H1 (cell line): ENCODE measurements around the gene PROSER2. TPM values are rescaled to one million over a fixed set of nuclear protein-coding genes. Genes with fewer than 3 reads are reported as not detected.

Experiments used
- CTCF ChIA-PET: fragments of 300-600 bp; sonication (Branson Sonifier 250); formaldehyde crosslinking; loops from one replicate; lab custom pipeline; 2021; ENCODE audit not compliant: partially characterized antibody; lab: Charles Lee
- POLR2A ChIA-PET: fragments of 300-600 bp; sonication (Branson Sonifier 250); formaldehyde crosslinking; loops from one replicate; lab custom pipeline; 2021; ENCODE audit warnings: inconsistent platforms; ENCODE audit not compliant: partially characterized antibody; lab: Charles Lee
- DNase-seq, 2 experiments: peaks; one replicate each; pipeline versions ENCODE4 v3.0.0 to v3.0.0-alpha.2; 2010 to 2022; ENCODE audit warnings: low spot score in 2 of 2, low read depth in 1 of 2, mixed read lengths in 1 of 2
- FAIRE-seq: peaks from 2 replicates; lab custom pipeline; 2011; peaks lifted over from hg19 to GRCh38; lab: Jason Lieb, UNC
- H2AFZ ChIP-seq: 2 replicates; pipeline ENCODE4 v1.8.1; 2012; ENCODE audit warnings: low read length, inconsistent platforms
- H2AK5ac ChIP-seq: 2 replicates; pipeline ENCODE4 v1.6.1; 2013; ENCODE audit warnings: low read depth, low read length
- H2BK120ac ChIP-seq: replicated peaks from 2 replicates; pipeline ENCODE3; 2013; ENCODE audit warnings: low read depth, low read length, inconsistent platforms
- H2BK12ac ChIP-seq: 2 replicates; pipeline ENCODE4 v1.6.1; 2013; ENCODE audit warnings: low read depth, low read length
- H2BK15ac ChIP-seq: 2 replicates; pipeline ENCODE4 v1.6.1; 2013; ENCODE audit warnings: low read length
- H2BK20ac ChIP-seq: 2 replicates; pipeline ENCODE4 v1.6.1; 2013; ENCODE audit warnings: low read length
- H2BK5ac ChIP-seq: 2 replicates; pipeline ENCODE4 v1.6.1; 2013; ENCODE audit warnings: low read depth, low read length
- H3K14ac ChIP-seq: 2 replicates; pipeline ENCODE4 v1.6.1; 2013; ENCODE audit warnings: inconsistent platforms; ENCODE audit not compliant: insufficient read length
- H3K18ac ChIP-seq: 2 replicates; pipeline ENCODE4 v1.6.1; 2013; ENCODE audit warnings: low read length; ENCODE audit errors: extremely low read depth
- H3K23ac ChIP-seq: 2 replicates; pipeline ENCODE4 v1.6.1; 2013; ENCODE audit warnings: inconsistent platforms; ENCODE audit not compliant: insufficient read length
- H3K23me2 ChIP-seq: 2 replicates; pipeline ENCODE4 v1.6.1; 2013; ENCODE audit warnings: low read depth, low read length
- H3K27ac ChIP-seq: 2 replicates; pipeline ENCODE4 v1.6.1; 2011; ENCODE audit warnings: low read depth, low read length, inconsistent platforms
- H3K27me3 ChIP-seq, 4 experiments: replicated peaks in 1 of 4; 1 replicate in 1 of 4; 2 replicates in 3 of 4; pipeline versions ENCODE4 v1.6.1 to v1.8.1; 2011 to 2013; ENCODE audit warnings: low read length in 3 of 4, mild to moderate bottlenecking in 3 of 4, inconsistent platforms in 2 of 4, mixed read lengths in 2 of 4, moderate library complexity in 1 of 4; ENCODE audit not compliant: control insufficient read depth in 3 of 4, insufficient read depth in 3 of 4; ENCODE audit errors: extremely low read depth in 1 of 4
- H3K36me3 ChIP-seq, 4 experiments: 2 replicates each; pipeline versions ENCODE4 v1.6.1 to v1.8.1; 2011 to 2013; ENCODE audit warnings: mild to moderate bottlenecking in 4 of 4, low read length in 3 of 4, moderate library complexity in 2 of 4, control low read depth in 1 of 4, inconsistent platforms in 1 of 4; ENCODE audit not compliant: insufficient read depth in 4 of 4, control insufficient read depth in 2 of 4
- H3K4ac ChIP-seq: replicated peaks from 2 replicates; pipeline ENCODE3; 2013; ENCODE audit warnings: low read length, low read depth, mixed read lengths, inconsistent platforms; ENCODE audit not compliant: insufficient read length
- H3K4me1 ChIP-seq, 4 experiments: replicated peaks in 1 of 4; 1 replicate in 1 of 4; 2 replicates in 3 of 4; pipeline versions ENCODE4 v1.6.1 to v1.8.1; 2011 to 2013; ENCODE audit warnings: low read length in 3 of 4, inconsistent platforms in 2 of 4, mixed read lengths in 1 of 4; ENCODE audit not compliant: insufficient read depth in 4 of 4, control insufficient read depth in 3 of 4
- H3K4me2 ChIP-seq, 2 experiments: 2 replicates each; pipeline versions ENCODE4 v1.6.1 to v1.8.1; 2011 to 2013; ENCODE audit warnings: low read depth in 2 of 2, low read length in 2 of 2, control low read depth in 1 of 2, inconsistent platforms in 1 of 2, mild to moderate bottlenecking in 1 of 2; ENCODE audit not compliant: insufficient read depth in 1 of 2
- H3K4me3 ChIP-seq, 4 experiments: fragments of 200-600, 300-600 bp in 1 of 4; sonication (generic), shearing (Covaris generic), sonication (Bioruptor Twin) in 1 of 4; 2 replicates each; pipeline versions ENCODE4 v1.5.1 to v1.8.1; 2011 to 2016; ENCODE audit warnings: low read length in 4 of 4, low read depth in 3 of 4, control low read depth in 2 of 4, inconsistent platforms in 2 of 4, mild to moderate bottlenecking in 2 of 4, mixed read lengths in 1 of 4, moderate library complexity in 1 of 4; ENCODE audit not compliant: insufficient read depth in 2 of 4; ENCODE audit errors: extremely low read depth in 1 of 4
- H3K56ac ChIP-seq: replicated peaks from 2 replicates; pipeline ENCODE3; 2013; ENCODE audit warnings: low read depth, mild to moderate bottlenecking, mixed read lengths, low read length, inconsistent platforms; ENCODE audit not compliant: insufficient read length
- H3K79me1 ChIP-seq: 2 replicates; pipeline ENCODE4 v1.6.1; 2013; ENCODE audit warnings: low read depth, low read length, control low read depth
- H3K79me2 ChIP-seq, 2 experiments: 2 replicates each; pipeline versions ENCODE4 v1.6.1 to v1.8.1; 2012 to 2013; ENCODE audit warnings: low read length in 2 of 2, mild to moderate bottlenecking in 2 of 2, inconsistent platforms in 1 of 2; ENCODE audit not compliant: insufficient read depth in 2 of 2, control insufficient read depth in 1 of 2
- H3K9ac ChIP-seq, 4 experiments: replicated peaks in 1 of 4; 1 replicate in 1 of 4; 2 replicates in 3 of 4; pipeline versions ENCODE4 v1.6.1 to v1.8.1; 2011 to 2013; ENCODE audit warnings: low read depth in 3 of 4, low read length in 3 of 4, control low read depth in 2 of 4, mild to moderate bottlenecking in 2 of 4, moderate library complexity in 2 of 4, inconsistent platforms in 1 of 4; ENCODE audit errors: extremely low read depth in 1 of 4
- H3K9me3 ChIP-seq, 2 experiments: 2 replicates each; pipeline versions ENCODE4 v1.6.1 to v1.8.1; 2012 to 2013; ENCODE audit warnings: mild to moderate bottlenecking in 2 of 2, moderate library complexity in 2 of 2, control low read depth in 1 of 2, inconsistent platforms in 1 of 2, low read depth in 1 of 2, low read length in 1 of 2, mixed read lengths in 1 of 2; ENCODE audit not compliant: insufficient read depth in 2 of 2
- H4K20me1 ChIP-seq, 2 experiments: replicated peaks in 1 of 2; 2 replicates each; pipeline versions ENCODE3 to v1.8.1; 2011 to 2013; ENCODE audit warnings: inconsistent platforms in 2 of 2, low read length in 2 of 2, mild to moderate bottlenecking in 1 of 2; ENCODE audit not compliant: insufficient read depth in 2 of 2, control insufficient read depth in 1 of 2
- H4K5ac ChIP-seq: 2 replicates; pipeline ENCODE4 v1.6.1; 2013; ENCODE audit warnings: low read length, low read depth, mixed read lengths, inconsistent platforms; ENCODE audit not compliant: insufficient read length
- H4K8ac ChIP-seq: 2 replicates; pipeline ENCODE4 v1.8.0; 2013; ENCODE audit warnings: mild to moderate bottlenecking, moderate library complexity, low read length, inconsistent platforms; ENCODE audit not compliant: insufficient read depth; ENCODE audit errors: extremely low read depth
- H4K91ac ChIP-seq: replicated peaks from 2 replicates; pipeline ENCODE3; 2013; ENCODE audit warnings: low read length, mixed read lengths, inconsistent platforms; ENCODE audit not compliant: insufficient read length
- ATF3 ChIP-seq: IDR thresholded peaks from 2 replicates; pipeline ENCODE4 v1.6.1; 2011; ENCODE audit warnings: low read depth, mild to moderate bottlenecking, low read length; ENCODE audit not compliant: insufficient read depth
- CBX8 ChIP-seq: fragments of 300-800, 300-1000 bp; sonication (generic); IDR thresholded peaks from 2 replicates; pipeline ENCODE4 v1.7.1; 2016; ENCODE audit warnings: low read depth, low read length, borderline replicate concordance
- EP300 ChIP-seq, 2 experiments: IDR thresholded peaks; 1 replicate in 1 of 2; 2 replicates in 1 of 2; pipeline ENCODE4 v1.6.1; 2011 to 2012; ENCODE audit warnings: low read depth in 2 of 2, low read length in 2 of 2, mild to moderate bottlenecking in 2 of 2, borderline replicate concordance in 1 of 2, inconsistent platforms in 1 of 2, moderate library complexity in 1 of 2
- NANOG ChIP-seq: IDR thresholded peaks from 2 replicates; pipeline ENCODE4 v1.6.1; 2011; ENCODE audit warnings: low read length, low read depth, mild to moderate bottlenecking, inconsistent platforms; ENCODE audit not compliant: insufficient read depth, poor library complexity, severe bottlenecking
- RFX5 ChIP-seq: IDR thresholded peaks from 2 replicates; pipeline ENCODE4 v1.6.1; 2011; ENCODE audit warnings: low read depth, low read length, improper control_type of control experiment, borderline replicate concordance
- RXRA ChIP-seq: IDR thresholded peaks from 2 replicates; pipeline ENCODE4 v1.6.1; 2011; ENCODE audit warnings: low read depth, mild to moderate bottlenecking, low read length, moderate library complexity; ENCODE audit not compliant: insufficient read depth
- SAP30 ChIP-seq: fragments of 300-600 bp; sonication (generic); IDR thresholded peaks from 2 replicates; pipeline ENCODE4 v1.7.1; 2012; ENCODE audit warnings: low read length, moderate library complexity, mild to moderate bottlenecking, inconsistent platforms; ENCODE audit not compliant: insufficient read depth, insufficient replicate concordance
- SP1 ChIP-seq: IDR thresholded peaks from 2 replicates; pipeline ENCODE4 v1.6.1; 2011; ENCODE audit warnings: low read depth, low read length
- TCF12 ChIP-seq: IDR thresholded peaks from 2 replicates; pipeline ENCODE4 v1.6.1; 2011; ENCODE audit warnings: low read depth, mild to moderate bottlenecking, low read length
- TEAD4 ChIP-seq: IDR thresholded peaks from 2 replicates; pipeline ENCODE4 v1.6.1; 2012; ENCODE audit warnings: low read depth, low read length, inconsistent platforms, mixed read lengths
- YY1 ChIP-seq: IDR thresholded peaks from 2 replicates; pipeline ENCODE4 v1.6.1; 2011; ENCODE audit warnings: low read depth, mild to moderate bottlenecking, low read length
- whole genome bisulfite sequencing, 2 experiments: shearing (Covaris generic) in 1 of 2; methylation state at CpG; one replicate each; pipeline versions ENCODE4 v1.1.6 to v1.1.7; 2013 to 2015; ENCODE audit warnings: low lambda C conversion rate in 2 of 2, mixed read lengths in 2 of 2, inconsistent platforms in 1 of 2, low coverage in 1 of 2, missing lambda C conversion rate in 1 of 2; ENCODE audit not compliant: insufficient replicate concordance in 2 of 2, insufficient coverage in 1 of 2, insufficient read length in 1 of 2; ENCODE audit errors: extremely low coverage in 1 of 2, missing lambda C conversion rate in 1 of 2; 5-methylcytosine and 5-hydroxymethylcytosine counted together
- polyA plus RNA-seq, 7 experiments: library from polyadenylated mRNA; depleted of rRNA in 3 of 7; stranded (reverse) in 5 of 7; unstranded in 2 of 7; fragments of >200 nt in 5 of 7; fragments of 200-250 nt in 2 of 7; gene quantifications; 1 replicate in 5 of 7; 2 replicates in 1 of 7; 4 replicates in 1 of 7; pipeline versions ENCODE4 v1.2.1 to v1.2.3, GENCODE V29; 2011 to 2013; ENCODE audit warnings: missing spikeins in 2 of 7, mixed read lengths in 2 of 7
- total RNA-seq: library from RNA; stranded (reverse); fragmentation: NEBNext Ultra II Directional; extraction: Animal tissue kit (Norgen Biotek cat#: 25700); gene quantifications from 2 replicates; pipeline ENCODE4 v1.2.1, GENCODE V29; 2021

The PROSER2 gene
- total and polyA plus RNA-seq, 2 of the 8 experiments (the other 6 are each of a cell fraction or from before 2014, with no cell fraction given), result 3.9 to 13.7 TPM

- H2BK20ac ChIP-seq, result no peak overlapping the region
- H2AFZ ChIP-seq, result no peak overlapping the region
- no peak overlapping the region for H3K23ac ChIP-seq
- H3K79me1 ChIP-seq, result no peaks in the 10 kb centered on the region
- ChIA-PET CTCF (interaction anchor here (0.9 to 1.7 kb wide), 6 partner anchors 18 to 127 kb away, joined by 3 to 8 read pairs (median 4); no protein-coding TSS in a partner anchor), POLR2A (no interaction called here)
- DNase-seq (no peak), FAIRE-seq (no peak)
- no peaks in the 10 kb centered on the region for H3K9me3 ChIP-seq
- no peak overlapping the region for H2AK5ac ChIP-seq
- H3K79me2 ChIP-seq, result no peaks in the 10 kb centered on the region
- TF ChIP-seq ATF3 (no peak), RXRA (no peak), YY1 (no peak), NANOG (no peak), TCF12 (no peak), TEAD4 (no peak), CBX8 (no peak), EP300 (IDR thresholded peaks at IDR 0.05; ENCODE audit: borderline replicate concordance in 1 of 2, low read depth in 2 of 2, low read length in 2 of 2) (no peak), RFX5 (no peak), SP1 (no peak), SAP30 (no peak)
- no peak overlapping the region for H3K27ac ChIP-seq
- no peak overlapping the region for H4K8ac ChIP-seq
- no peaks in the 10 kb centered on the region for H3K36me3 ChIP-seq
- H3K4me1 ChIP-seq, result no peaks in the 10 kb centered on the region; a peak in 2 of 7 replicates
- H3K14ac ChIP-seq, result no peak overlapping the region
- H3K56ac ChIP-seq, result no peak overlapping the region
- H3K23me2 ChIP-seq, result no peaks in the 10 kb centered on the region
- no peak overlapping the region for H4K5ac ChIP-seq
- no peak overlapping the region for H3K4me3 ChIP-seq
- H4K20me1 ChIP-seq, result no peaks in the 10 kb centered on the region
- H2BK5ac ChIP-seq, result no peak overlapping the region
- 83% methylated on average over 10 of the region's 10 CpGs; no CpG with 5 or more reads in 1 of the 2 experiments for WGBS, 2 experiments
- peak overlapping the region; percentile 19; the same call in 1 of the 2 replicates for H3K18ac ChIP-seq
- no peak overlapping the region for H3K9ac ChIP-seq
- H2BK12ac ChIP-seq, result no peak overlapping the region
- H2BK15ac ChIP-seq, result no peak overlapping the region
- H2BK120ac ChIP-seq, result no peak overlapping the region
- H3K4ac ChIP-seq, result no peak overlapping the region
- no peak overlapping the region for H3K4me2 ChIP-seq
- H4K91ac ChIP-seq, result no peak overlapping the region
- no peaks in the 10 kb centered on the region for H3K27me3 ChIP-seq
Measured at GRCh38 chr10:11909618-11910017, 86.5 kb downstream of the PROSER2 start.
